GM18520 (cell line): Measurements from ENCODE around the gene ATP2A2.

Experiments
- ATAC-seq: cut with Tn5 transposase; IDR thresholded peaks from one replicate; pipeline ENCODE4 v1.9.1; 2021; ENCODE audit not compliant: unreplicated experiment

ATP2A2 gene

GRCh38 chr12:110258466-110258865, 22.6 kb upstream of the ATP2A2 start:
- no peak for ATAC-seq

- ATAC-seq, result no peak
Observed at GRCh38 chr12:110262442-110263388, 18.3 kb upstream of the ATP2A2 start.

- ATAC-seq, result no peak
Observed at GRCh38 chr12:110266381-110266960, 14.6 kb upstream of the ATP2A2 start.

- no peak for ATAC-seq
Observed at GRCh38 chr12:110266980-110267620, 13.9 kb upstream of the ATP2A2 start.

- ATAC-seq, result no peak
Observed at GRCh38 chr12:110269622-110270124, 11.4 kb upstream of the ATP2A2 start.

- ATAC-seq, result no peak
Observed at GRCh38 chr12:110270125-110270962, 10.7 kb upstream of the ATP2A2 start.

GRCh38 chr12:110271015-110271414, 10.0 kb upstream of the ATP2A2 start:
- no peak for ATAC-seq

- no peak for ATAC-seq
Observed at GRCh38 chr12:110277530-110278254, 3.4 kb upstream of the ATP2A2 start.

- no peak for ATAC-seq
Observed at GRCh38 chr12:110278255-110278536, 2.9 kb upstream of the ATP2A2 start.

- no peak for ATAC-seq
Observed at GRCh38 chr12:110279566-110280375, 1.3 kb upstream of the ATP2A2 start.

- peak; percentile 1 for ATAC-seq
Observed at GRCh38 chr12:110280392-110280778, 662 bp upstream of the ATP2A2 start.

- peak; percentile 22 for ATAC-seq
Observed at GRCh38 chr12:110281549-110282299, 677 bp downstream of the ATP2A2 start.

GRCh38 chr12:110282300-110282860, 1.3 kb downstream of the ATP2A2 start:
- no peak for ATAC-seq

GRCh38 chr12:110282956-110283817, 2.1 kb downstream of the ATP2A2 start:
- no peak for ATAC-seq

GRCh38 chr12:110284597-110284996, 3.5 kb downstream of the ATP2A2 start:
- ATAC-seq, result no peak

GRCh38 chr12:110286623-110287022, 5.6 kb downstream of the ATP2A2 start:
- no peak for ATAC-seq

- ATAC-seq, result no peak
Observed at GRCh38 chr12:110287986-110288385, 6.9 kb downstream of the ATP2A2 start.
